Measurements from ENCODE around the gene CEP104. TPM values are rescaled to one million over a fixed set of nuclear protein-coding genes. Genes with fewer than 3 reads are reported as not detected.

Gene CEP104
- total RNA-seq, 1 experiment from 2014 or later: 34.3 TPM

DNA sequence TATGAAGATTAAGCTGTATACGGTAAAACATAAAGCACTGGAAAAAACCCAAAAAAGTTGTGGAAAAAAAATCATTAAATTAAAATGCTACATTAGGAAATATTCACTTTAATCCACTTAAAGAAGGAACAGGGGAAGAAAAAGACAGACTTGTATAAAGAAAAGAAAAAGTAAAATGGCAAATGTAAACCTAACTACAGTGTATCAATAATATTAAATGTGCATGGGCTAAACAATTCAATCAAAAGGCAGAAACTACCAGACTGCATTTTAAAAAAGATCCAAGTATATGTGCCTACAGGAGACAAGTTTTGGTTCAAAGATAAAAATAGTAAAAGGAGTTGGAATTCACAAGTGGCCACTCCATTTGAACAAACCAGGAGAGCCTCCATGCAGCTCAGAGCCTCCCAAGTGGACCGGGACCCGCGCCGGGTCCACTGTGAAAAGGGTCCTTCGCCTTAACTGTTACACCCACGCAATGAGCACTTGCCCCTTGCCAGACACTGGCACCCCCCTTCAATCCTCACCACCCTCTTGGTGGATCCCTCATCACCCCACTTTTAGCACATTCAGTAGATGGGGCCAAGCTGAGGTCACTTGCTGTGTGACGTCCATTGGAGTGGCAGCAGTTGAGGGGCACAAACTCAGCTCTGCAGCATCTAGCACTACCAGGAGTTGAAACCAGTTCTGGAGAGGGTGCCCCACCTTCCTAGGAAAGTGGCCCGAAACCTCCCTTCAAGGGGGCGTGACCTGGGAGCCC, 42.2 kb upstream of the CEP104 start:
- CTCF ChIA-PET: interaction anchor here (0.9 kb wide), 1 partner anchor 42 kb away, joined by 3 read pairs; the partner anchor contains the start of gene DFFB
- no peak for DNase-seq
- Mint-ChIP-seq H3K9me3 (ENCODE audit: low read depth, unreplicated experiment) (no peaks in the 10 kb centered on the region), H3K27me3 (ENCODE audit: unreplicated experiment) (no peaks in the 10 kb centered on the region), H3K4me1 (ENCODE audit: low read depth, unreplicated experiment) (no peaks in the 10 kb centered on the region), H3K4me3 (ENCODE audit: low read depth, unreplicated experiment) (peak overlapping the region; percentile 80), H3K27ac (ENCODE audit: unreplicated experiment) (peak overlapping the region; percentile 34), H3K36me3 (ENCODE audit: insufficient read depth, unreplicated experiment) (peaks cover 33% of the 10 kb centered on the region)
- no TSS peak for BruUV-seq (replicated peaks)
- intact Hi-C loops (cut with micrococcal nuclease; ENCODE audit: unreplicated experiment): no loop called here
- TF ChIP-seq, protein P1, sequence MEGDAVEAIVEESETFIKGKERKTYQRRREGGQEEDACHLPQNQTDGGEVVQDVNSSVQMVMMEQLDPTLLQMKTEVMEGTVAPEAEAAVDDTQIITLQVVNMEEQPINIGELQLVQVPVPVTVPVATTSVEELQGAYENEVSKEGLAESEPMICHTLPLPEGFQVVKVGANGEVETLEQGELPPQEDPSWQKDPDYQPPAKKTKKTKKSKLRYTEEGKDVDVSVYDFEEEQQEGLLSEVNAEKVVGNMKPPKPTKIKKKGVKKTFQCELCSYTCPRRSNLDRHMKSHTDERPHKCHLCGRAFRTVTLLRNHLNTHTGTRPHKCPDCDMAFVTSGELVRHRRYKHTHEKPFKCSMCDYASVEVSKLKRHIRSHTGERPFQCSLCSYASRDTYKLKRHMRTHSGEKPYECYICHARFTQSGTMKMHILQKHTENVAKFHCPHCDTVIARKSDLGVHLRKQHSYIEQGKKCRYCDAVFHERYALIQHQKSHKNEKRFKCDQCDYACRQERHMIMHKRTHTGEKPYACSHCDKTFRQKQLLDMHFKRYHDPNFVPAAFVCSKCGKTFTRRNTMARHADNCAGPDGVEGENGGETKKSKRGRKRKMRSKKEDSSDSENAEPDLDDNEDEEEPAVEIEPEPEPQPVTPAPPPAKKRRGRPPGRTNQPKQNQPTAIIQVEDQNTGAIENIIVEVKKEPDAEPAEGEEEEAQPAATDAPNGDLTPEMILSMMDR (IDR thresholded peaks at IDR 0.05; ENCODE audit: unreplicated experiment): no peak

DNA sequence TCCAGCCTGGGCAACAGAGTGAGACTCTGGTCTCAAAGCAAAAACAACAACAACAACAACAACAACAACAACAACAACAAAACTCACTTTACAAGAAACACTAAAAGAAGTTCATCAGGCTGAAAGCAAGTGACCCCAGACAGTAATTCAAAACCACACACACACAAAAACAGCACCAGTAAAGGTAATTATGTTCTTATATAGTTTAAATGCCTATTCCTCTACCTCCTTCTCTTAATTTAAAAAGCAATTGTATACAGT, 41.4 kb upstream of the CEP104 start:
- H3K27ac Mint-ChIP-seq (ENCODE audit: unreplicated experiment): no peak overlapping the region

DNA sequence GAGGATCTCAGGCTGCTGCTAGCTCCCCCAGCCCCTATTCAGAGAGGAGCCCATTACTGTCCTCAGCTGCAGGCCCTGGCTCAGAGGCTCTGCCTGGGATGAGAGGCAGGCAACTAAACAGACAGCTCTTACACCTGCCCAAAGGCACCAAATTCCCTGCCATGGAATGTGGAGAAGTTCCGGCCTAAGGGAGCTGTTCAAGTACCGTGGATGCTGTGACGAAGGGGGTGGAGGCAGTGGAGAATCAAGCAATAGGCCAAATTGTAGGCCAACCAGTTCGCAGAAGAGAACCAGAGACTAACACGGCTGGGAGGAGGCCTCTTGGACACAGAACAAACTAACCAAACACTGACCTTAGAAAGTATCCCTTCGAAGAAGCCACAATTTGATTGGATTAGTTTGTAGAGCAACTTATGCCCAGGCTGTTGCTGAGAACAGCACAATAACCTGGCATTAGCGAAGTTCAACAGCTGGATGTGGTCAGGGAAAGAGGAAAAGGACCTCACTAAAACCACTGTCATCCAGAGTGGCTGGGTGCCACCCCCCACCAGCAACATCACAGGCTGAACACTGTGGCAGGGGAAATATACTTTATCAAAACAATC, 39.5 kb upstream of the CEP104 start:
- H3K4me1 Mint-ChIP-seq (ENCODE audit: low read depth, unreplicated experiment): no peaks in the 10 kb centered on the region
- no peaks in the 10 kb centered on the region for H3K27me3 Mint-ChIP-seq (ENCODE audit: unreplicated experiment)
- CTCF ChIA-PET: interaction anchor here (1.0 kb wide), 1 partner anchor 17 kb away, joined by 3 read pairs; no protein-coding TSS in a partner anchor
- TF ChIP-seq, protein P1 (IDR thresholded peaks at IDR 0.05; ENCODE audit: unreplicated experiment): no peak
- no peak overlapping the region for H3K27ac Mint-ChIP-seq (ENCODE audit: unreplicated experiment)
- peaks cover 33% of the 10 kb centered on the region for H3K36me3 Mint-ChIP-seq (ENCODE audit: insufficient read depth, unreplicated experiment)
- no peaks in the 10 kb centered on the region for H3K9me3 Mint-ChIP-seq (ENCODE audit: low read depth, unreplicated experiment)
- intact Hi-C loops (cut with micrococcal nuclease; ENCODE audit: unreplicated experiment): no loop called here
- no TSS peak for BruUV-seq (replicated peaks)
- no peak overlapping the region for H3K4me3 Mint-ChIP-seq (ENCODE audit: low read depth, unreplicated experiment)
- no peak for DNase-seq

More for the DNA sequence above, 41.4 kb upstream of the CEP104 start:
- no peaks in the 10 kb centered on the region for H3K4me1 Mint-ChIP-seq (ENCODE audit: low read depth, unreplicated experiment)
- DNase-seq: no peak
- CTCF ChIA-PET: no interaction called here
- TF ChIP-seq, protein P1 (IDR thresholded peaks at IDR 0.05; ENCODE audit: unreplicated experiment): no peak
- H3K4me3 Mint-ChIP-seq (ENCODE audit: low read depth, unreplicated experiment): no peak overlapping the region
- H3K9me3 Mint-ChIP-seq (ENCODE audit: low read depth, unreplicated experiment): no peaks in the 10 kb centered on the region
- peaks cover 33% of the 10 kb centered on the region for H3K36me3 Mint-ChIP-seq (ENCODE audit: insufficient read depth, unreplicated experiment)
- intact Hi-C loops (cut with micrococcal nuclease; ENCODE audit: unreplicated experiment): no loop called here
- H3K27me3 Mint-ChIP-seq (ENCODE audit: unreplicated experiment): no peaks in the 10 kb centered on the region
- BruUV-seq (replicated peaks): TSS peak; percentile 33

DNA sequence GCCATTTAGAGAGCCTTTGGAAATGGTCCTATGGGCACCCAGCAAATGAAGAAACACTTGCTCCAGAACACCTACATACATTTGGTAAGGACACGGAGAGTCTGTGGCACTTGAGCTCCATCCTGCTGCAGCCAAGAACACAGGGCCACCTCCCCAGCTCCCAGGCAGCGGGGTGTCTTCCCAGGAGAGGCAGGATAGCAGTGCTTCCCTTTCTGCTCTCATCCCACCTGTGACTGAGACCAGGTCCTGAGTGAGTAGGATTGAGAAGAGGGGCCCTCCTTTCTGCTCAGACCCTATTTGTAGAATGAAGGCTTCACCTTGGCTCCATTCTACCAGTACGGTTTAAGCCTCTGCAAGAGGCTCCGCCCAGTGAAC, 38.9 kb upstream of the CEP104 start:
- Mint-ChIP-seq H3K4me3 (ENCODE audit: low read depth, unreplicated experiment) (no peak overlapping the region), H3K4me1 (ENCODE audit: low read depth, unreplicated experiment) (no peaks in the 10 kb centered on the region), H3K27me3 (ENCODE audit: unreplicated experiment) (no peaks in the 10 kb centered on the region), H3K9me3 (ENCODE audit: low read depth, unreplicated experiment) (no peaks in the 10 kb centered on the region), H3K27ac (ENCODE audit: unreplicated experiment) (no peak overlapping the region), H3K36me3 (ENCODE audit: insufficient read depth, unreplicated experiment) (peaks cover 28% of the 10 kb centered on the region)
- BruUV-seq (replicated peaks): no TSS peak
- CTCF ChIA-PET: interaction anchor here (1.0 kb wide), 1 partner anchor 16 kb away, joined by 3 read pairs; no protein-coding TSS in a partner anchor
- intact Hi-C loops (cut with micrococcal nuclease; ENCODE audit: unreplicated experiment): no loop called here
- TF ChIP-seq, protein P1 (IDR thresholded peaks at IDR 0.05; ENCODE audit: unreplicated experiment): no peak
- no peak for DNase-seq
